Heart left ventricle (tissue), 13 donors: ENCODE results near the gene KDF1.

Experiments
- CTCF ChIP-seq, 12 donors: fragments of 200-600 bp; sonication (generic) in 4 of 12; IDR thresholded peaks; one replicate each; pipeline versions ENCODE4 v1.5.0 to v1.8.0; 2018 to 2022; ENCODE audit warnings: antibody characterized with exemption in 12 of 12, mild to moderate bottlenecking in 5 of 12
- POLR2A ChIP-seq, 2 donors: fragments of 450-650 bp; IDR thresholded peaks; one replicate each; pipeline ENCODE4 v1.6.1; 2017; ENCODE audit warnings: antibody characterized with exemption in 2 of 2, mild to moderate bottlenecking in 2 of 2, moderate library complexity in 2 of 2
- donor health status: ischemic (EF 13 %, LVEDD 7.1; RV severe dilation, severe dysfunction).
- donor health status: DM: no; HTN: yes; CAD: no.
- donor health status: DM: no; HTN: no; CAD: no.
- donor health status: ischemic (EF 25% LVEDD 6.9; RV normal size, moderate dysfunction).
- donor health status: ischemic (EF 25% LVEDD 5.7; RV mildly dilated, moderate dysfunction).
- donor health status: ischemic (EF 35%, LVEDD 5.7; RV mildly dilated, moderate dysfunction).
- donor health status: nonischemic (EF 11% LVEDD 7.7; RV severe dilation, severe dysfunction).
- donor health status: DM: yes; HTN: yes; CAD: no.
- donor health status: PGD.
- donor health status: ischemic (EF 29% LVEDD 5.4; RV normal size, mild dysfunction).
- donor health status: nonischemic (EF 23%, LVEDD 6.1; RV moderate dilation, normal function).

GRCh38 chr1:26981146-26981846 lies 21.0 kb upstream of the KDF1 start:
- TF ChIP-seq CTCF (IDR thresholded peaks at IDR 0.05) (no peak), POLR2A (IDR thresholded peaks at IDR 0.05) (no peak)
